Progenitor cell of endocrine pancreas (in vitro differentiated cells): ENCODE results near the gene BCDIN3D. TPM values are rescaled to one million over a fixed set of nuclear protein-coding genes. Genes with fewer than 3 reads are reported as not detected.

ENCODE experiments used
- DNase-seq: peaks from one replicate; pipeline ENCODE4 v3.0.0; 2021; ENCODE audit warnings: low spot score; ENCODE audit not compliant: unreplicated experiment
- H3K27ac Mint-ChIP-seq: 2 replicates; pipeline ENCODE4 v1.8.0; 2021; ENCODE audit warnings: mild to moderate bottlenecking, moderate library complexity, mixed read lengths
- H3K27me3 Mint-ChIP-seq: 2 replicates; pipeline ENCODE4 v1.8.0; 2021; ENCODE audit warnings: mixed read lengths
- H3K36me3 Mint-ChIP-seq: 2 replicates; pipeline ENCODE4 v1.8.0; 2022; ENCODE audit warnings: mixed read lengths; ENCODE audit not compliant: insufficient read depth
- H3K4me1 Mint-ChIP-seq: 2 replicates; pipeline ENCODE4 v1.8.0; 2021; ENCODE audit warnings: low read depth, mixed read lengths
- H3K4me3 Mint-ChIP-seq: 2 replicates; pipeline ENCODE4 v1.8.0; 2021; ENCODE audit warnings: low read depth, mild to moderate bottlenecking, moderate library complexity, mixed read lengths
- H3K9me3 Mint-ChIP-seq: 2 replicates; pipeline ENCODE4 v1.8.0; 2021; ENCODE audit warnings: low read depth, mixed read lengths
- total RNA-seq: library from RNA; stranded (reverse); gene quantifications from 2 replicates; pipeline ENCODE4 v1.2.1, GENCODE V29; 2021
- TF ChIP-seq, protein P1 (sequence below): fragments of 200-600 bp; sonication (generic); IDR thresholded peaks from one replicate; pipeline ENCODE4 v1.5.0; 2021; ENCODE audit warnings: antibody characterized with exemption, mild to moderate bottlenecking; ENCODE audit not compliant: unreplicated experiment

The BCDIN3D gene
- total RNA-seq, 1 donor from 2014 or later, result 7.3 TPM

DNA sequence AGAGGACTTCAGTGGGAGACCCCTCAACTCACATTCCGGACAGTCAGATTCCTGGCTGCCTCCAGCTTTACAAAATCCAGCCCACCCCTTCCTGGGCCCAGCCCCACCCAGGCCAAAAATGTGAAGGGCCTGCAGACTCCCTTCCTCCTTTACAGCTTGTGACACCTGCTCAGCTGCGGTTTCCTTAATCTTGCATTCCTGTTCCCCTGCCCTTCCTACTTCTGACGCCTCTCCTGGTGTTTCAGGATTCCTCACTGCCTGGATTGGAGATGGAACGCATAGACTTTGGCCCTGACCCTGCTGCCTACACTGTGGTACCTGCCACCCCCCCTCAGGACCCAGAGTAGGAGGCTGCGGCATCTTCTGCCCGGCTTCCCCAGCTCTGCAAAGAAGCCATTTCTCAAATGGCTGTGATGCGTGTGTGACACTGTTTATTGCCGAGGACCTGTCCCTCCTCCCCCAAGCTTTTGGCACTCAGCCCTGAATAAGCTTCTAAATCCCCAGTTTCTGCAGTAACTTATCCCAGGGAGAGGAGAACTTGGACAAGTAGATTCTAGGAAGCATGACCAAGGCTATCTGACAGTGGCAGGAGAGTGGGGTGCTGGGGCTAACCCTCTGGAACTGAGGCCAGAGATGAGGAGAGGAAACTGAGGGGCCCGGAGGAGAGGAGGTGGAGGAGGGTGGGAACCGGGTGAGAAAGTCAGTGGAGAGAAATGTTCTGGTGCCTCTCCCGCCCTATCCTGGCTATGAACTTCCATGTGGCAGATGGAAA, 24.9 kb upstream of the BCDIN3D start:
- Mint-ChIP-seq H3K27me3 (peaks cover 26% of the 10 kb centered on the region), H3K4me3 (no peak overlapping the region), H3K9me3 (no peaks in the 10 kb centered on the region), H3K36me3 (no peaks in the 10 kb centered on the region), H3K27ac (peak overlapping the region; percentile 72), H3K4me1 (peaks cover 11% of the 10 kb centered on the region)
- no peak for DNase-seq
- TF ChIP-seq, protein P1, sequence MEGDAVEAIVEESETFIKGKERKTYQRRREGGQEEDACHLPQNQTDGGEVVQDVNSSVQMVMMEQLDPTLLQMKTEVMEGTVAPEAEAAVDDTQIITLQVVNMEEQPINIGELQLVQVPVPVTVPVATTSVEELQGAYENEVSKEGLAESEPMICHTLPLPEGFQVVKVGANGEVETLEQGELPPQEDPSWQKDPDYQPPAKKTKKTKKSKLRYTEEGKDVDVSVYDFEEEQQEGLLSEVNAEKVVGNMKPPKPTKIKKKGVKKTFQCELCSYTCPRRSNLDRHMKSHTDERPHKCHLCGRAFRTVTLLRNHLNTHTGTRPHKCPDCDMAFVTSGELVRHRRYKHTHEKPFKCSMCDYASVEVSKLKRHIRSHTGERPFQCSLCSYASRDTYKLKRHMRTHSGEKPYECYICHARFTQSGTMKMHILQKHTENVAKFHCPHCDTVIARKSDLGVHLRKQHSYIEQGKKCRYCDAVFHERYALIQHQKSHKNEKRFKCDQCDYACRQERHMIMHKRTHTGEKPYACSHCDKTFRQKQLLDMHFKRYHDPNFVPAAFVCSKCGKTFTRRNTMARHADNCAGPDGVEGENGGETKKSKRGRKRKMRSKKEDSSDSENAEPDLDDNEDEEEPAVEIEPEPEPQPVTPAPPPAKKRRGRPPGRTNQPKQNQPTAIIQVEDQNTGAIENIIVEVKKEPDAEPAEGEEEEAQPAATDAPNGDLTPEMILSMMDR, result no peak

- Mint-ChIP-seq H3K36me3 (no peaks in the 10 kb centered on the region), H3K9me3 (no peaks in the 10 kb centered on the region), H3K4me3 (no peak overlapping the region), H3K27ac (peak overlapping the region; percentile 53), H3K27me3 (peaks cover 26% of the 10 kb centered on the region), H3K4me1 (peaks cover 11% of the 10 kb centered on the region)
- DNase-seq, result peak; percentile 82
- TF ChIP-seq, protein P1, result peak; percentile 96
Measured at GRCh38 chr12:49866859-49867569, 24.1 kb upstream of the BCDIN3D start.

DNA sequence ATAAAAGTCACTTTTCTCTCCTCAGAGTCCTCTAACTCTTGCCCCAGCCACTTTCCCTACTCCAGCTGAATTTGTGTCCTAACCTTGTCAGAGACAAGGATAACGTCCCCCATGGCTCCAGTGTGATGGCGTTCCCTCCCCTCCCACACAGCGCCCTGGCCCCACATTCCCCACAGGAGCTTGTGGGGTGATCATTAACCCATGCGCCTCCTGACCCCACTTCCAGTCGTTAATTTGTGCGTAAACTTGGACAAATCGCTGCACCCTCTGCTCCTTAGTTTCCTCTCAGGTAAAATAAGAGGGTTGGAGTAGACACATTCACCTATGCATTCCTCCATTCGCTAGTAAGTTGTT, 22.9 kb upstream of the BCDIN3D start:
- DNase-seq, result no peak
- no peak overlapping the region for H3K27ac Mint-ChIP-seq
- H3K4me1 Mint-ChIP-seq, result peaks cover 11% of the 10 kb centered on the region

GRCh38 chr12:49865109-49865781, 22.3 kb upstream of the BCDIN3D start:
- DNase-seq, result no peak
- H3K27ac Mint-ChIP-seq, result no peak overlapping the region

More for the DNA sequence above, 22.9 kb upstream of the BCDIN3D start:
- TF ChIP-seq, protein P1, result no peak
- H3K4me3 Mint-ChIP-seq, result no peak overlapping the region
- peaks cover 26% of the 10 kb centered on the region for H3K27me3 Mint-ChIP-seq
- no peaks in the 10 kb centered on the region for H3K36me3 Mint-ChIP-seq
- H3K9me3 Mint-ChIP-seq, result no peaks in the 10 kb centered on the region

DNA sequence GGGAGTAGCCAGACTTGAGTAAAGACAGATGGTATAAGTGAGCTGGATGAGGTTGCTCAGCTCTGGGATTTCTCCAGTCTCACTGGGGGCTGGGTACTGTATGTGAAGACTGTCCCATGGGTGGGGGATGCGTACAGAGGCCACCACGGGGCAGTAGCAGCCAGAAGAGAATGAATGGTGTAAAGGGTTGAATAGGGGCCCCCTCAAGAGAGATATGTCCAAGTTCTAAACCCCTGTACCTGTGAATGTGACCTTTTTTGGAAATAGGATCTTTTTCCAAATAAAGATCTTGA, 21.8 kb upstream of the BCDIN3D start:
- H3K27ac Mint-ChIP-seq, result no peak overlapping the region
- H3K9me3 Mint-ChIP-seq, result peaks cover 2% of the 10 kb centered on the region
- H3K36me3 Mint-ChIP-seq, result no peaks in the 10 kb centered on the region
- peaks cover 26% of the 10 kb centered on the region for H3K27me3 Mint-ChIP-seq
- peaks cover 11% of the 10 kb centered on the region for H3K4me1 Mint-ChIP-seq
- DNase-seq, result no peak
- TF ChIP-seq, protein P1, result no peak
- no peak overlapping the region for H3K4me3 Mint-ChIP-seq

More at GRCh38 chr12:49865109-49865781, 22.3 kb upstream of the BCDIN3D start:
- Mint-ChIP-seq H3K4me3 (no peak overlapping the region), H3K9me3 (no peaks in the 10 kb centered on the region), H3K27me3 (peaks cover 26% of the 10 kb centered on the region), H3K36me3 (no peaks in the 10 kb centered on the region), H3K4me1 (peaks cover 11% of the 10 kb centered on the region)
- TF ChIP-seq, protein P1, result no peak
